NCI-H82 (cell line): Measurements from ENCODE around the gene ATP1A2.

ENCODE experiments used
- DNase-seq: peaks from one replicate; lab custom pipeline; 2025; lab: John Stamatoyannopoulos, UW

ATP1A2 gene

DNA sequence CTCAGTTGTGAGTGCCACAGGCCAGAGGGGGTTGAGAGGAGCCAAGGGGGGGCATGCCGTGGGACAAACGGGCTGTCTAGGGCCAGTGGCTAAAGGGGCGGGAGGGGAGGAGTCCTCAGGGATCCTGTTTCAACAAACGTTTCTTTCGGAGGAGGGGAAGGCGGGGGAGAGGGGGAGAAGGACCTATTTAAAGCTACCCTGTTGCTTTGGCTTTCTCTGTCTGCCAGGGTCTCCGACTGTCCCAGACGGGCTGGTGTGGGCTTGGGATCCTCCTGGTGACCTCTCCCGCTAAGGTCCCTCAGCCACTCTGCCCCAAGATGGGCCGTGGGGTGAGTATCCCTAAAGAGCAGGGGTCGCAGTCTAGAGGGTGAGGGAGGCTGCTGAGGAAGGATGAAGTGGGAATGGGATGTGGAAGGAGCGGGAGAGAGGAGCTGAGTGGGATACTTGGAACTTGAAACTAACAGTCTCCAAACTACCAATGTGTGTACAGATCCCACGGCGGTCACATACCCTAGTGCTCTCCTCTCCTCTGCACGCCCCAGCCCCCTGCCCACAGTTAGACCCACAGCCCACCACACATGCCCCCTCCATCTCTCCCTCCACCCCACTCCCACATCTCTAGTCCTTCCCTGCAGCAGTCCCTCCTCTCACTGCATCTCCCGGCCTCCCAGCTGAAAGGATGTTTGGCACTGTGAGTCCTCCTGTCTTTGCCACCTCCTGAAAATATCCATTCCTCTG lies at the start of gene ATP1A2:
Gene ATP1A2 (plus strand): TSS at position 215 of the 738 bp plus-strand sequence. CDS start 103 bp downstream, at position 318.
- no peak for DNase-seq

DNA sequence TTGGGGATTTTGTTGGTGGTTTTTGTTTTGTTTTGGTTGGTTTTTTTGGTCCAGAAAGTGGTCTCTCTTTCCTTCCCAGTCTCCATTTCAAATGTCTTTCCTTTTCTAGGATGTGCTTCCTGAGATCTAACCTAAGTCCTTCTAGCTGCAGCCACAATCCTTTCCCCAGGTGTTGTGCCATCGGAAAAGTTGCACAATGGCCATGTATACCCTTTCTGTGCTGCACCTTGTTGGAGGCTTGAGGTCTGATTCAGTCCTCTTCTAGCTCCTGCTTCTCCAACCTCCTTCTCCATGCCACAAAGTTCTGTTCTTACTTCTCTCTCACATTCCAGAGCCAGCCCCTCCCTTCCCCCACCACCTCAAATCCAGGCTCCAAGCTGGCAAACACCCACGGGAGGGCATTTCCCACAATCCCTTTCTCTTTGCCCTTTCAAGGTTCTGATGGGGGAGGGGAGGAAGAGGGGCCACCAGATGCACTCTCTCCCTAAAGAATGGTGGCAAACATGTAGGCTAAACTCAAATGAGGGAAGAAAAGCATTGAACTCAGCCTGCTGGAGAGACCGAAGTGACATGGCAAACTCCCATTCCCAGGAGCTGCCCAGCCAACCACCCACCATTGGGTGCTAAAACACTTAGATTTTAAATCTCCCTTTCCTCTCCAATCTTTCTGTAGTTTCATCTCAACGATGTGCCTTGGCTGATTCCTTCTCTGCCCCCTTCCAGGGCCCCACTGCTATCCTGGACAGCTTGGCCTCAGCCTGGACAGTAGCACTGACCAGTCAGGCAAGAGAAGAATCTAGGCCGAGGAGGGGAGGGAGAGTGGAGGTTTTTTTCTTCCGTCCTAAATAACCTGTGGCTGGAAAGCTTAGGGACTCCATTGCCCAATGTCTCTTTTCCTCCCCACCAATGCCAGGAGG lies 48.5 kb upstream of the ATP1A2 start:
- DNase-seq: peak; percentile 35

DNA sequence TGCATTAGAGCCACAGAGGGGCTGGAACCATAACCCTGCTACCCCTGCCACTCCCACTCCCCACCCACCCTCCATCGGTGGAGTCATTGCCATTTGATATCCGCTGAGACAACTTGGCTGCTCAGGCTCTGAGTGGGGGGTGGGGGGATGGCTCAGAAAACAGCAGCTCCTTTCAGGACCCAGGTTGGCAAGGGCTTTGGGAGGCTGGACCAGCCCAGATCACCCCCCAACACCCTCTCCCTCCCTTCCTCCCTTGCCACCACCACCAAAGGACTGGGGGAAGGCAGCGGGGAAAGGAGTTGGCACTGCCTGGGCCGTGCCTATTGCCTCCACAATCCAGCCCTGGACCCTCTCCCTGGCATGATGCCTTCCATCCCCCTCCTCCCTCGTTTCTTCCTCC lies 47.3 kb upstream of the ATP1A2 start:
- DNase-seq: no peak

DNA sequence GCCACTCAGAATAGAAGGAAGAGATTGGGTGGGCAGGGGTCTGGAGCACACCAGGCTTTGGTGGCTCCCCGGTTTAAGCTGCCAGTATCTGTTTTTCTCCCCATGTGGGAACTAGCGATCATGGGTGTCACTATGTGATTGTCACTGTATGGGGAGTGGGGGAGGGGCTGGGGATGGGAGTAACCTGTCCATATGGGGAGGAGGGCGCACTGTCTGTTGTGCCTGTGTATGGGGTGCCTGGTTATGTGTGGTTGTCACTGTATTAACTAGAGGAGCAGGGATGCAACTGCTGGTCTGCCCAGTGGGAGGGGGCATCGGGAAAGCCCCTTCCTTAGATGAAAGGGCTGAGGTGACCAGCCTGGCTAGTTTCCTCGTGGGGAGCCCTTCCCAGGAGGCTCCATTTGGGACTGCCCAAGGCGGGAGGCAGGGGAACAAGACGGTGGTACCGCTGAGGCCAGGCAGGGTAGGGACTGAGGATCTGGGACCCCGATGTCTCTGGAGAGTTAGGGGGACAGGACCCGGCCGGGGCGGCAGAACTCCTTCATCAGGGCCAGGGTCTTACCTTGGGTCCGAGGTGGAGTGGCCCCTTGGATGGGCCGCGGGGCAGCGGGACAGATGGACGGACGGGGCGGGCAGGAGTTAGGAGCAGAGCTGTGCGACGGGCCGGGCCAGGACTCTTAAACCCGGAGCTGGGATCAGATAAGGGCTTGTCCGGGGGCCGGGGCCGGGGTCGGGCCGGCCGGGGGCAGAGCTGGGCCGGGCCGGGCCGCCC lies 45.9 kb upstream of the ATP1A2 start, which contains the start of gene KCNJ10:
Gene KCNJ10 (minus strand): TSS at position 701 of the 772 bp plus-strand sequence. CDS start 27,628 bp downstream, outside the sequence.
- peak; percentile 29 for DNase-seq

DNA sequence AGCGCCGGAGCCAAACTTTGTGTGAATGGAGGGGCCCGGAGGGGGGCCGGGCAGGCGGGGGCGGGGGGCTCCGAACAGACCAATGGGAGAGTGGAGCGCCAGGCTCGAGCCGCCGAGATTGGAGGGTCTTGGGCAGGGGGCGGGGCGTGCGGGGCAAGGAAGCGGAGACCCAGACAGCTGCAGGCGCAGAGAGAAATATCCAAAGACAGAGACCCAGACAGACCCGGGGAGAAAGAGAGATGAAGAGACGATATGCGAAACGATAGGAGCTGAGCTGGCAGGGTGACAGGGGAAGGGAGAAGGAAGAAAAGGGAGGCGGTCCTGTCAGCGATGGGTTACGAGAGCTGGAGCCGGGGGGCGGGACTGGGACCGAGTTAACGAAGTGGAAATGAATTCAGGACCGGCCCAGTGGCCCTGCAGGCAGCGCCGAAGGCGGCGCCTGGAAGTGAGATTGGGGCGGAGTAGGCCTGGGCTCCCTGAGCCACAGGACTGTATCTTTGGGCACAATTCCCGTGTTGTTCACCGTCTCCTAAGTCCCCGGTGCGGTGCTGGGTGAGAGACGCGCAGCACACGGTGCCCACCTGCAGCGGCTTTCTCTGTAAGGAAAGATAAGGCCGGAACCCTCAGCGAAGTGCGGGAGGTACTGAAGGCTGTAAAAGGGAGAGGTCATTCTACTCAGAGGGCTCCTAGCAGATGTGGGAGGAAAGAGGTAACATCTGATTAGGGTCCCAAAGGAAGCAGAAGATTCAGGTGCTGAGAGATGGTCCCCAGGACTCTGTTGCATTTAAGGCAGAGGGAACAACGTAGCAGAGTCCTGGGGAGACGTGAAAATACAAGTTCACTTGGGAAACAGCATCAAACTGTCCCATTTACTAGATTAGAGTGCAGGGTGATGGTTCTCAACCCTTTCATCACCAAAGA lies 45.1 kb upstream of the ATP1A2 start:
- peak; percentile 90 for DNase-seq

DNA sequence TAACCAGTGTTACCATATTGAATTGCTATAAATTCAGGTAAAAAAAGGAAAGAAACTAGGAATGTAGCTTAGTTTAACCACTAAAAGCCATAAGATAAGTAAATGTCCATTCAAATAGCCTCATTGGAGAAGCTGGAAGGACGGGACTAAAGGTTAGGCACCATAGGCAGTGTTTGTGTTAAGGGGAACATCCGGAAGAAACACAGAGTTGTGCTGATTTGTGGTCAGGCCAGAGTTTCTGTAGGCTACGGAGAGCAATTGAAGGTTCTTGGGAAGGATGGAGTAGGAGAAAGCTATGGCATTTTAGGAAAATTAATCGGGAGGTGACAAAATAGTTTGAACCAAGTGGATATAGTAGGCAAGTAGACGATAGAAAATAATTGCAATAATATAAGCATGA lies 44.3 kb upstream of the ATP1A2 start:
- DNase-seq: no peak

DNA sequence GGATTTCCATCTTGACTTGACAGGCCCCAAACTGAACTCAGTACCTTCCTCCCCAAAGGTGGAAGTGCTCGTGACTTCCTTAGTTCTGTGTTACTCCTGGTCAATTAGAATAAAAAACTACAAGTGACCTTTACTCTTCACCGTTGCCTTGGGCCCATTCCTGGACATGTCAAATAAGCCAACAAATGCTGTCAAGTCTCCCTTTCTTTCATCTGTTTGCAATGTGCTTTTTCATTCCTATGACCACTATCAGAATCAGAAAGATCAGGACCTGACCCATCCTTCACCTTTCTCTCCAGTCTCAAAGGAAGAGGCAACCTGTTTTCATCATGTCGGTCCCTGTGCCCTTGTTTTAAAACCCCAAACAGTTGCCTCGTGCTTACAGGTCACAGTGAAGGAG lies 40.7 kb upstream of the ATP1A2 start:
- no peak for DNase-seq

DNA sequence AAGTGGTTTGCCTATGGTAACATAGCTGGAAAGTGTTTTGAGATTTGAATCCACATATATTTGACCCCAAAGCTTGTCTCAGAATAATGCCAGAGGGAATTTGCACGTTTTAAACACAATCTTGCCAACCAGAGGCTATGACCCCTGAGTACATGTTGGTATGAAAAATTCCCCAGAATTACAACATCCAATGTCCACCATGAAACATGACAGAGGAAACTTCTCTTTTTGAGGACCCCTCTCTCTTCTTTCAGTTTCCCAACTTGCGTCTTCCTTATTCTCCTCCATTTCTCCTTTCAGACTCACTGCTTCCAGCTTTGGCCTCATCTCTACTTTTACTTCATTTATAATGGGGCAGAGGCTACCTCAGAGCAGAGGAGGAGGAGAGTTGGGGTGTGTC lies 39.7 kb upstream of the ATP1A2 start:
- DNase-seq: no peak

DNA sequence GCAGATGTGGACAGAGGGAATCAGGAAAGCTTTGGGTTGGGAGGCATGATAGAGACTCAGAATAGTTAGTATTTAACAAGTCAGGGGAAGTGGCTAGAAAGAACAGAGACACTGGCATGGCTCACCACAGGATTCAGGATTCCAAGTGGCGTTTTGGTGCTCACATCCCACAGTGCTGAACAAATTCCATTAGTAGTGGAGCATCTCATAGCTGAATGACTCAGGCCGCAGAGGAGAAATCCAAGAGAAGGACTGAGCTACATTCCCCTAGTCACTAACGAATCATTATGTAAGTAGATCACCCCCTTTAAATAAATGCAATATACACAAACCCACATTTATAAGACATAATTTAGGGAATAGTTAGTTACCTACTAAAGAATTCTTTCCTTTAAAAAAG lies 39.3 kb upstream of the ATP1A2 start:
- DNase-seq: no peak

DNA sequence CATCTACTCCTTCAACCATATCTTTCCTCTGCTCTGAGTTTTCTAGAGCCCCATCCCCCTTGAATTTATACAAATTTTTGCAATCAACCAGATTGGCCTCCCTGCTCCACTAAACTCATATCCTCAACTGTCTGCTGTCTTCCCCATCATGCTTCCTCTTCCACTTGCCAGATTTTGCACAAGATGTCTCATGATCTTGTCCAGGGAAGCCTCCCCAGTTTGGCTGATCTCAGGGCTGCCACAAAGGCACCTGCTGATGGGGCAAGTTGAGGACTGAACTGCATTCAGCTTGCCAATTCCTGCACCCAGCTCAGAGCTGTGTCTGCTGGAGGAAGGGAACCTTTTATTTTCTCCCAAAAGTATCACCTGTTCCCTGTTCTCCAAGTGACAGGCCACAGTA lies 38.1 kb upstream of the ATP1A2 start:
- DNase-seq: no peak

DNA sequence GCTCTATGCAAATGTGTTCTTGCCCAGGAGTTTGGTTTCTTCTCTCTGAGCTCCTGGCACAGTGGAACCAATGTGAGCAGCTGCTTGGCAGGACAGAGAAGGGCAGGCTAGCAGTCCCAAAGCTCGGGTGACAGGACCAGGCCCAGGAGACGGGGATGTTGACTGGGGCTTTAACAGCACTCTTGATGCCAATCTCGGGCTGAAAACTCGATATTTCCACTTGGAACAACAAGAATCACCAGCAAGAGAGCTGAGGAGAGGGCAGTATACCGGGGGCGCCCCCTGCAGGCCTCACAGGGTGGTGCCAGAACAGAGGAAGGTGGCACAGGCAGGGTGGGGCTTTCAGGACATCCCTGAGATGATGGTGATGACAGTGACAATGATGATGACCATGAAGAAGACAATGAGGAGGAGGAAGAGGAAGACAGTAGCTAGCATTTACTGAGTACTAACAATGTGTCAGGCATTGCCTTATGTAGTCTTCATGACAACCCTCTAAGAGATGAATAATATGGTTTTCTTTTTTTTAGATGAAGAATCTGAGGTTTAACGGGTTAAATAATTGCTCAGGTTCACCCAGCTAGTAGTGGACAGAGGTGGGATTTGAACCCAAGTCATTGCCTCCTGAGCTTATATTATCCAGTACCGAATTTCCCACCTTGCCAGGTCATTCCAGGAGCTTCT lies 36.9 kb upstream of the ATP1A2 start:
- peak; percentile 61 for DNase-seq

DNA sequence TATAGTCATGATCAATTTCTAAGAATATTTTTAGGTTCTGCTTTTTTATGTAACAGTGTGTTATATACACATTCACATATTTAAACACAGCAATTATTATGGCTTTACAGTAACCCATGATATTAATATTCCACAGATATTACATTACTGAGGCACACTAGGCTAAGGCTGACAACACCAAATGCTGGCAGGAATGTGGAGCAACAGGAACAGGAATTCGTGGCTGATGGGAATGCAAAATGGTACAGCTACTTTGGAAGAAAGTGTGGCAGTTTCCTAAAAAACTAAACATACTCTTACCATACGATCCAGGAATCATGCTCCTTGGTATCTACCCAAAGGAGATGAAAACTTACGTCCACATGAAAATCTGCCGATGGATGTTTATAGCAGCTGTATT lies 36.1 kb upstream of the ATP1A2 start:
- DNase-seq: no peak

DNA sequence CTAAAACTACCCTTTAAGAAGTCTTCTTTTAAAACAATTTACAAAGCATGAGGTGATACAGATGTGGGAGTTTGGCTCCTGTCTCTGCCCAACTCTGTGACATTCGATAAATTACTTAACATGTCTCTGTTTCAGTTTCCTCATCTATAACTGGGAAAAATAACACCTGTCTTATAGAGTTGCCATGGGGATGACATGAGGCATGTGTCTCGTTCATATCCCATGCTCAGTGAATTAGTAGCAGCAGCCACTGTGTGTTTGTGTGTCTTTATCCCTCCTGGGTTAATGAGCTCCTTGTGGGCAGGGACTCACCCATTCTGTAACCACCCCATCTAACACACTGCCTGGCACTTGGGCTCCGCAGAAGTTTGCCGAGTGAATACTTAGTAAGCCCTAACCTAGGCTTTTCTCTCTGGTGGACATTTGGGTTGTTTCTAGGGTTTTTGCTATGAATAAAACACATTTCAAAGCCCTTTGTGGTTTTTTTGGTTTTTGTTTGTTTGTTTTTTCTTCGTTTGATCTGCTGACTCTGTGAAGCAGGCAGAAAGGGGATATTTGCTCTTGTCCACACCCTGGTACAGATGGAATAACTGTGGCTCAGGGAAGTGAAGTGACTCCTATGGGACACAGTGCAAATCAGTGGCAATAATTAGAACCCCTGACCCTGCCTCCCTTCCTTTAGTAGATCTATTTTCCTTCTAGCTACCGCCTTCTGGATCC lies 35.0 kb upstream of the ATP1A2 start:
- DNase-seq: no peak

DNA sequence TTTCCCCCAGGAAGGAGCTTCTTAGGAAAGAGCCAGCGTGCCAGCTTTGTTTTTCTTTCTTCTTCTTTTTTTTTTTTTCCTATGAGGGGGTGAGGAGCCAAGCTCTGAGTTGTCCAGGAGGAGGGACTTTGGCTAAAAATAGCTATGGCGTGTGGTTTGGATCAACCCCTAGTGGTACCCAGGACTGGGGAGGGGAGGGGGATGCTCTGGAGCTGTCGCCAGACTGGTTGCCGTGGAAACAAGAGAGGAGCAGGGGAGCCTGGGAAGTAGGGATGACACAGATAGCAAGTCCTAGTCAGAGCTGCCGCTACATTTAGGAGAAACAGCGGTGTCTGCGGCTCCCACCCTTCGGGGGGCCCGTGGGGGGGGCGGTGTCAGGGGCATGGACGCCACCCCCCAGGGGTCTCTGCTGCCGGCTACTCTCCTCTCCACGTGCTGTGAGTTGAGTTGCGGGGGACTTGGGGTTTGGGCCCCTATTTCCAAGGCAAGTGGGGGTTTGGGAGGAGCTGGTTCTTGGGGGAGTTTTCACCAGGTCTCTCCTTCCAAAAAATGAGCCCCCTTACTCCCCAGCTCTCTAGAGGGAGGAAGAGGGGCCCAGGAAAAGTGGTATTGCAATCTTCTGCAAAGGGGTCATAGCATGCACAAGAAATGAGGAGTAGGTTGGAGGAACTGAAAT lies 34.2 kb upstream of the ATP1A2 start, which contains the start of gene KCNJ9:
Gene KCNJ9 (plus strand): TSS at position 278 of the 676 bp plus-strand sequence. CDS start 2,493 bp downstream, outside the sequence.
- no peak for DNase-seq

DNA sequence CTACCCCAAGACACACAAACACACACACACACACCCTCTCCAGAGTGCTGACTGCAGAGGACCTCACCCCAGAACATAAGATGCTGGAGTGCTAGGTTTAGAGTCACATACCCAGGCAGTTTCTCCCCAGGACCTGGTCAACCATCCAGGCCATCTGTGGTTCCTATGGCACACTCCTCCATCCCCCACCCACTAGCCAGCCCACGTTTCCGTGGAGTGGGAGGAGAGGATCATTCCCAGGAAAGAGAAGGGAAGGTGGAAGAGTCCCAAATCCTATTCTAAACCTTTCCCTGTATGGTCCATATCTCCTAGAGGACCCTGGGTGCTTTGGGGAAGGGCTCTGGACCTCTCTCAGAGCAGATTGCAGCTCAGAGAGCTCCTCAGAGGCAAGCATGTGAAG lies 33.1 kb upstream of the ATP1A2 start:
- DNase-seq: no peak

DNA sequence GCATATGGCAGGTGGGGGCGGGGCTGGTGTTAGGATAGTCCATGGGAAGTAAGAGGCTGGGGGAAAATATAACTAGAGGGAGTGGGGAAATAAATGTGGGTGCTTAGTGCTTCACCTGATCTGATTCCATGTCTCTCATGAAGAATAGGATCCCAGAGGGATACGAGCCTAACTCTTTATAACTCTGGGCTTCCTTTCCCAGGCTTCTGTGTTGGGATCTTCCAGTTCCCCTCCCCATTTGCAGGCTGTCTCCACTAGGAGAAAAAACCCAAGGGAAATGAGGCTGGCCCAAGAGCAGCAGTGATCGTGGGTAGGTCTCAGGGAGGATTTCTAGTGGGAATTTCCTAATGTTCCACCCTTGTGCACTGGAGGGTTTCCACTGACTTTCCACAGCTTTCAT lies 32.6 kb upstream of the ATP1A2 start:
- DNase-seq: no peak

DNA sequence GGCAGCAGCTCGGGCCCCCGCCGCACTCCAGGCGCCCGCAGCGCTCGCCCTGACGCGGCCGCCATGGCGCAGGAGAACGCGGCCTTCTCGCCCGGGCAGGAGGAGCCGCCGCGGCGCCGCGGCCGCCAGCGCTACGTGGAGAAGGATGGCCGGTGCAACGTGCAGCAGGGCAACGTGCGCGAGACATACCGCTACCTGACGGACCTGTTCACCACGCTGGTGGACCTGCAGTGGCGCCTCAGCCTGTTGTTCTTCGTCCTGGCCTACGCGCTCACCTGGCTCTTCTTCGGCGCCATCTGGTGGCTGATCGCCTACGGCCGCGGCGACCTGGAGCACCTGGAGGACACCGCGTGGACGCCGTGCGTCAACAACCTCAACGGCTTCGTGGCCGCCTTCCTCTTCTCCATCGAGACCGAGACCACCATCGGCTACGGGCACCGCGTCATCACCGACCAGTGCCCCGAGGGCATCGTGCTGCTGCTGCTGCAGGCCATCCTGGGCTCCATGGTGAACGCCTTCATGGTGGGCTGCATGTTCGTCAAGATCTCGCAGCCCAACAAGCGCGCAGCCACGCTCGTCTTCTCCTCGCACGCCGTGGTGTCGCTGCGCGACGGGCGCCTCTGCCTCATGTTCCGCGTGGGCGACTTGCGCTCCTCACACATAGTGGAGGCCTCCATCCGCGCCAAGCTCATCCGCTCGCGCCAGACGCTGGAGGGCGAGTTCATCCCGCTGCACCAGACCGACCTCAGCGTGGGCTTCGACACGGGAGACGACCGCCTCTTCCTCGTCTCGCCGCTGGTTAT lies 31.4 kb upstream of the ATP1A2 start:
- peak; percentile 77 for DNase-seq

DNA sequence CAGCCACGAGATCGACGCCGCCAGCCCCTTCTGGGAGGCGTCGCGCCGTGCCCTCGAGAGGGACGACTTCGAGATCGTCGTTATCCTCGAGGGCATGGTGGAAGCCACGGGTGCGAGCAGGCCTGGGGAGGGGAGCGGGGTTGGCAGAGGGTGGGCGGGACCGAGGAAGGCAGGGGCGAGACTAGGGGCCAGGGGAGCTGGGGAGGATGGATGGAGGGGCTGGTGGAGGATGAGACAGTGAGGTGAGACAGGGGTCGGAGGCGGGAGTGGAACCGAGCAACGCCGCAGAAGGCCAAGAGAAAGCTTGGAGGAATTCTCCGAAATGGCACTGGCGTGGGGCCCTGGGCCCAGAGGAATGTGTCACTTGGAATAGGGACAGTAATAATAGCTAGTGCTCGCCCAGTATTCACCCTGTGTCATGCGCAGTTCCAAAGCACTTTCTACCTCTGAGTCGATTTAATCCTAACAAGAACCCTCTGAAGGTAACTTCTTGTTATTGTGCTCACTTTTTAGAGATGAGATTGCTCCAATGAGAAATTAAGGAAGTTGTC lies 30.7 kb upstream of the ATP1A2 start:
- no peak for DNase-seq
